HUES64 (cell line): ENCODE results near the gene ALDOA.

ENCODE experiments used
- H3K27ac ChIP-seq: 2 replicates; pipeline ENCODE4 v1.7.0; 2013; ENCODE audit warnings: low read depth, low read length, inconsistent platforms
- H3K27me3 ChIP-seq: 2 replicates; pipeline ENCODE4 v1.6.1; 2013; ENCODE audit warnings: mild to moderate bottlenecking, low read length; ENCODE audit not compliant: insufficient read depth
- H3K36me3 ChIP-seq: 2 replicates; pipeline ENCODE4 v1.6.1; 2013; ENCODE audit warnings: mild to moderate bottlenecking, low read length; ENCODE audit not compliant: insufficient read depth
- H3K4me1 ChIP-seq: 2 replicates; pipeline ENCODE4 v1.6.1; 2013; ENCODE audit warnings: mild to moderate bottlenecking, low read length, moderate library complexity; ENCODE audit not compliant: insufficient read depth
- H3K4me3 ChIP-seq: 2 replicates; pipeline ENCODE4 v1.5.1; 2013; ENCODE audit warnings: mild to moderate bottlenecking, low read length, moderate library complexity
- H3K9ac ChIP-seq: 2 replicates; pipeline ENCODE4 v1.6.1; 2013; ENCODE audit warnings: mild to moderate bottlenecking, low read depth, low read length
- H3K9me3 ChIP-seq: 2 replicates; pipeline ENCODE4 v1.6.1; 2013; ENCODE audit warnings: low read depth, low read length; ENCODE audit not compliant: insufficient read depth
- WGBS: fragments of 150-250, 120-280 bp; methylation state at CpG from one replicate; pipeline ENCODE4 v1.1.7; 2013; ENCODE audit warnings: missing lambda C conversion rate; 5-methylcytosine and 5-hydroxymethylcytosine counted together

The ALDOA gene

GRCh38 chr16:30094541-30095165, 29.1 kb downstream of the ALDOA start:
- Histone ChIP-seq H3K27me3 (no peaks in the 10 kb centered on the region), H3K4me3 (no peak overlapping the region), H3K27ac (no peak overlapping the region), H3K4me1 (peaks cover 7% of the 10 kb centered on the region; the same call in 1 of the 2 replicates), H3K36me3 (peaks cover 2% of the 10 kb centered on the region; the same call in 1 of the 2 replicates), H3K9ac (no peak overlapping the region), H3K9me3 (peaks cover 21% of the 10 kb centered on the region)
- 92% methylated on average over 11 of the region's 11 CpGs for WGBS

GRCh38 chr16:30095166-30096078, 29.9 kb downstream of the ALDOA start:
- 45% methylated on average over 47 of the region's 47 CpGs for WGBS
- H3K9ac ChIP-seq = peak overlapping the region; percentile 52; the same call in 1 of the 2 replicates
- H3K4me1 ChIP-seq = peaks cover 7% of the 10 kb centered on the region; the same call in 1 of the 2 replicates
- no peaks in the 10 kb centered on the region for H3K27me3 ChIP-seq
- peak overlapping the region; percentile 50 for H3K4me3 ChIP-seq
- H3K27ac ChIP-seq = peak overlapping the region; percentile 59; the same call in 1 of the 2 replicates
- peaks cover 21% of the 10 kb centered on the region for H3K9me3 ChIP-seq
- H3K36me3 ChIP-seq = peaks cover 2% of the 10 kb centered on the region; the same call in 1 of the 2 replicates

GRCh38 chr16:30096105-30096861, 30.7 kb downstream of the ALDOA start, which contains the start of gene YPEL3:
Gene YPEL3 (minus strand): TSS chr16:30096213. CDS start chr16:30095482, 731 bp downstream.
- Histone ChIP-seq H3K27ac (peak within 1 kb of the TSS; percentile 83), H3K27me3 (no peaks in the 10 kb centered on the region), H3K4me3 (peak within 1 kb of the TSS; percentile 50), H3K36me3 (peaks cover 2% of the 10 kb centered on the region; the same call in 1 of the 2 replicates), H3K9me3 (peaks cover 21% of the 10 kb centered on the region), H3K4me1 (peaks cover 7% of the 10 kb centered on the region; the same call in 1 of the 2 replicates), H3K9ac (peak within 1 kb of the TSS; percentile 71)
- 10% methylated on average over 77 of the region's 77 CpGs for WGBS

GRCh38 chr16:30096862-30097563, 31.5 kb downstream of the ALDOA start:
- H3K9me3 ChIP-seq = peaks cover 21% of the 10 kb centered on the region
- H3K27ac ChIP-seq = peak overlapping the region; percentile 83
- peak overlapping the region; percentile 49 for H3K4me3 ChIP-seq
- H3K27me3 ChIP-seq = no peaks in the 10 kb centered on the region
- peaks cover 2% of the 10 kb centered on the region; the same call in 1 of the 2 replicates for H3K36me3 ChIP-seq
- 95% methylated on average over 18 of the region's 18 CpGs for WGBS
- H3K9ac ChIP-seq = peak overlapping the region; percentile 71; the same call in 1 of the 2 replicates
- H3K4me1 ChIP-seq = peaks cover 7% of the 10 kb centered on the region; the same call in 1 of the 2 replicates

GRCh38 chr16:30104090-30104489, 38.5 kb downstream of the ALDOA start:
- no peaks in the 10 kb centered on the region for H3K4me1 ChIP-seq
- peaks cover 3% of the 10 kb centered on the region; the same call in 1 of the 2 replicates for H3K36me3 ChIP-seq
- H3K4me3 ChIP-seq = no peak overlapping the region
- 93% methylated on average over 4 of the region's 4 CpGs for WGBS
- no peak overlapping the region for H3K27ac ChIP-seq
- H3K9me3 ChIP-seq = no peaks in the 10 kb centered on the region
- no peak overlapping the region for H3K9ac ChIP-seq
- H3K27me3 ChIP-seq = no peaks in the 10 kb centered on the region

- H3K36me3 ChIP-seq = peaks cover 3% of the 10 kb centered on the region; the same call in 1 of the 2 replicates
- 93% methylated on average over 6 of the region's 6 CpGs for WGBS
- no peaks in the 10 kb centered on the region for H3K4me1 ChIP-seq
- no peaks in the 10 kb centered on the region for H3K9me3 ChIP-seq
- no peak overlapping the region for H3K27ac ChIP-seq
- H3K27me3 ChIP-seq = no peaks in the 10 kb centered on the region
- no peak overlapping the region for H3K4me3 ChIP-seq
- no peak overlapping the region for H3K9ac ChIP-seq
These were observed 38.9 kb downstream of the ALDOA start for GRCh38 chr16:30104492-30104891.

- Histone ChIP-seq H3K9me3 (no peaks in the 10 kb centered on the region), H3K27ac (no peak overlapping the region), H3K27me3 (no peaks in the 10 kb centered on the region), H3K4me3 (no peak overlapping the region), H3K4me1 (no peaks in the 10 kb centered on the region), H3K9ac (no peak overlapping the region), H3K36me3 (peaks cover 3% of the 10 kb centered on the region; the same call in 1 of the 2 replicates)
- 95% methylated on average over 14 of the region's 15 CpGs for WGBS
These were observed 42.7 kb downstream of the ALDOA start for GRCh38 chr16:30108059-30108850.

GRCh38 chr16:30110661-30111060, 45.1 kb downstream of the ALDOA start:
- H3K9ac ChIP-seq = no peak overlapping the region
- H3K4me3 ChIP-seq = no peak overlapping the region
- peaks cover 3% of the 10 kb centered on the region; the same call in 1 of the 2 replicates for H3K36me3 ChIP-seq
- H3K27ac ChIP-seq = no peak overlapping the region
- no peaks in the 10 kb centered on the region for H3K27me3 ChIP-seq
- no peaks in the 10 kb centered on the region for H3K4me1 ChIP-seq
- H3K9me3 ChIP-seq = no peaks in the 10 kb centered on the region
- WGBS = 76% methylated on average over 6 of the region's 7 CpGs

- no peaks in the 10 kb centered on the region for H3K9me3 ChIP-seq
- H3K36me3 ChIP-seq = peaks cover 12% of the 10 kb centered on the region
- no peaks in the 10 kb centered on the region for H3K4me1 ChIP-seq
- no peak overlapping the region for H3K9ac ChIP-seq
- no peaks in the 10 kb centered on the region for H3K27me3 ChIP-seq
- WGBS = 65% methylated on average over 29 of the region's 29 CpGs
- H3K4me3 ChIP-seq = no peak overlapping the region
- H3K27ac ChIP-seq = no peak overlapping the region
These were observed 46.9 kb downstream of the ALDOA start for GRCh38 chr16:30112197-30113030.
